HepG2 (cell line): ENCODE measurements around the gene FBXO41. TPM values are rescaled to one million over a fixed set of nuclear protein-coding genes. Genes with fewer than 3 reads are reported as not detected.

ENCODE experiments used
- EP300 ChIP-seq, 3 experiments: sonication (generic) in 1 of 3; formaldehyde crosslinking in 1 of 3; IDR thresholded peaks; 2 replicates each; pipeline versions ENCODE4 v1.5.1 to v1.6.1; 2011 to 2020; ENCODE audit warnings: low read depth in 2 of 3, low read length in 2 of 3, borderline replicate concordance in 1 of 3, improper control_type of control experiment in 1 of 3, mild to moderate bottlenecking in 1 of 3, missing genetic modification reagents in 1 of 3, moderate library complexity in 1 of 3
- HNRNPLL ChIP-seq: fragments of 200-400 bp; formaldehyde crosslinking; IDR thresholded peaks from 2 replicates; pipeline ENCODE4 v1.6.1; 2017; ENCODE audit warnings: mild to moderate bottlenecking, low read depth, low read length; ENCODE audit not compliant: poor library complexity, severe bottlenecking
- KDM4B ChIP-seq: sonication (generic); formaldehyde crosslinking; IDR thresholded peaks from 2 replicates; pipeline ENCODE4 v1.4.0; 2020; ENCODE audit warnings: missing genetic modification reagents
- MATR3 ChIP-seq: sonication (generic); formaldehyde crosslinking; IDR thresholded peaks from 2 replicates; pipeline ENCODE4 v1.4.0; 2020; ENCODE audit warnings: missing genetic modification reagents
- SMARCE1 ChIP-seq: fragments of 450-650 bp; IDR thresholded peaks from 2 replicates; pipeline ENCODE4 v1.6.1; 2017; ENCODE audit warnings: borderline replicate concordance
- ZIK1 ChIP-seq: sonication (generic); formaldehyde crosslinking; IDR thresholded peaks from 2 replicates; pipeline ENCODE4 v1.5.0; 2020; ENCODE audit warnings: mild to moderate bottlenecking, low read depth, missing genetic modification reagents, borderline replicate concordance
- ZNF230 ChIP-seq: sonication (generic); formaldehyde crosslinking; IDR thresholded peaks from 2 replicates; pipeline ENCODE4 v1.4.0; 2020; ENCODE audit warnings: mild to moderate bottlenecking, missing genetic modification reagents
- ZNF432 ChIP-seq: sonication (generic); formaldehyde crosslinking; IDR thresholded peaks from 2 replicates; pipeline ENCODE4 v1.5.0; 2020; ENCODE audit warnings: missing genetic modification reagents, mild to moderate bottlenecking, borderline replicate concordance
- ZNF446 ChIP-seq: sonication (generic); formaldehyde crosslinking; IDR thresholded peaks from 2 replicates; pipeline ENCODE4 v1.5.0; 2020; ENCODE audit warnings: mild to moderate bottlenecking, missing genetic modification reagents
- ZNF460 ChIP-seq: sonication (generic); formaldehyde crosslinking; IDR thresholded peaks from 2 replicates; pipeline ENCODE4 v1.5.1; 2020; ENCODE audit warnings: missing genetic modification reagents, mild to moderate bottlenecking, borderline replicate concordance
- ZNF670 ChIP-seq: sonication (generic); formaldehyde crosslinking; IDR thresholded peaks from 2 replicates; pipeline ENCODE4 v1.8.0; 2022; ENCODE audit warnings: mild to moderate bottlenecking, missing genetic modification reagents, borderline replicate concordance
- polyA plus RNA-seq, 8 experiments: library from polyadenylated mRNA; depleted of rRNA in 3 of 8; stranded (reverse) in 7 of 8; unstranded in 1 of 8; fragments of >200 nt; fragmentation: Illumina TruSeq in 4 of 8; extraction: Trizol in 4 of 8; gene quantifications; 2 replicates each; pipeline versions ENCODE4 v1.2.1 to v1.2.3, GENCODE V29; 2011 to 2016; ENCODE audit warnings: low read depth in 4 of 8, missing spikeins in 1 of 8, mixed read lengths in 1 of 8; ENCODE audit not compliant: insufficient read depth in 1 of 8
- total RNA-seq, 5 experiments: library from RNA; depleted of rRNA; stranded (reverse); fragments of >200 nt; fragmentation: Illumina TruSeq; extraction: Trizol; gene quantifications; 2 replicates each; pipeline ENCODE4 v1.2.3, GENCODE V29; 2016; ENCODE audit warnings: low read depth in 1 of 5
- TF ChIP-seq, protein P1 (sequence below): sonication (generic); formaldehyde crosslinking; IDR thresholded peaks from 2 replicates; pipeline ENCODE4 v1.8.1; 2022; ENCODE audit warnings: mild to moderate bottlenecking, missing genetic modification reagents
- TF ChIP-seq, protein P2 (sequence below): sonication (generic); formaldehyde crosslinking; IDR thresholded peaks from 2 replicates; pipeline ENCODE4 v1.4.0; 2020; ENCODE audit warnings: missing genetic modification reagents, borderline replicate concordance
- TF ChIP-seq, protein P3 (sequence below): sonication (generic); formaldehyde crosslinking; IDR thresholded peaks from 2 replicates; pipeline ENCODE4 v1.9.0; 2021; ENCODE audit warnings: missing genetic modification reagents, mild to moderate bottlenecking, borderline replicate concordance

The FBXO41 gene
- total and polyA plus RNA-seq, 2 of the 13 experiments (the other 11 are each of a cell fraction or from before 2014, with no cell fraction given), result 4.2 to 10.3 TPM

DNA sequence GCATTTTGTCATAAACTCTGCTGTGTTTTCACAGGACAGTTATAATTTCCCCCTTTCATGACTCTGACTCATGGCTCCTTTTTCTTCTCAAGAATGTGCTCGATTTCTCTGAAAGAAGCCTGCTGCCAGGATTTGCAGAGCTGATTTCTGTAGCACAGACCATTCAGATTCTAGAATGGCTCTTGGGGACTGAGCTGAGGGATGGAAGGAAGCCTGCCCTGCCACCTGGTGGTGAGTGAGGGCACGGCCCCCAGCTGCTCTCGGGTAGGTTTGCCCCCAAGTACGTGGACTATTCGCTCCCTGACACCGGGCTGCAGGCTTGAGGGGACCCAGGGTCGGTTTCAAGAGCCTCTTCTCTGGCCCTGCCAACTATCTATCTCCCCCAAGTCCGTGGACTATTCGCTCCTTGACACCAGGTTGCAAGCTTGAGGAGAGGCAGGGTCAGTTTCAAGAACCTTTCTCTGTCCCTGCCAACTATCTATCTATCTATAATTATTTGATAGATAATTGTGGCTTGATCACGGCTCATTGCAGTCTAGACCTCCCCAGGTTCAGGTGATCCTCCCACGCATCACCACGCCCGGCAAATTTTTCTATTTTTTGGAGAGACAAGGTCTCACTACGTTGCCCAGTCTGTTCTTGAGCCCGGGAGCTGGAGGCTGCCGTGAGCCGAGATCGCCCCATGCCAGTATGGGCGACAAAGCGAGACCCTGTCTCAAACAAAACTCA lies 71.7 kb downstream of the FBXO41 start (continued):
- TF ChIP-seq MATR3 (CRISPR knock-in tag), result no peak
- TF ChIP-seq, protein P1, sequence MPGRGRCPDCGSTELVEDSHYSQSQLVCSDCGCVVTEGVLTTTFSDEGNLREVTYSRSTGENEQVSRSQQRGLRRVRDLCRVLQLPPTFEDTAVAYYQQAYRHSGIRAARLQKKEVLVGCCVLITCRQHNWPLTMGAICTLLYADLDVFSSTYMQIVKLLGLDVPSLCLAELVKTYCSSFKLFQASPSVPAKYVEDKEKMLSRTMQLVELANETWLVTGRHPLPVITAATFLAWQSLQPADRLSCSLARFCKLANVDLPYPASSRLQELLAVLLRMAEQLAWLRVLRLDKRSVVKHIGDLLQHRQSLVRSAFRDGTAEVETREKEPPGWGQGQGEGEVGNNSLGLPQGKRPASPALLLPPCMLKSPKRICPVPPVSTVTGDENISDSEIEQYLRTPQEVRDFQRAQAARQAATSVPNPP (CRISPR knock-in tag), result 0 out of 2 replicates have a peak, but pooled peaks have one; percentile 18
- TF ChIP-seq ZNF670, result no peak; the same call in 1 of the 2 replicates
- TF ChIP-seq, protein P2, sequence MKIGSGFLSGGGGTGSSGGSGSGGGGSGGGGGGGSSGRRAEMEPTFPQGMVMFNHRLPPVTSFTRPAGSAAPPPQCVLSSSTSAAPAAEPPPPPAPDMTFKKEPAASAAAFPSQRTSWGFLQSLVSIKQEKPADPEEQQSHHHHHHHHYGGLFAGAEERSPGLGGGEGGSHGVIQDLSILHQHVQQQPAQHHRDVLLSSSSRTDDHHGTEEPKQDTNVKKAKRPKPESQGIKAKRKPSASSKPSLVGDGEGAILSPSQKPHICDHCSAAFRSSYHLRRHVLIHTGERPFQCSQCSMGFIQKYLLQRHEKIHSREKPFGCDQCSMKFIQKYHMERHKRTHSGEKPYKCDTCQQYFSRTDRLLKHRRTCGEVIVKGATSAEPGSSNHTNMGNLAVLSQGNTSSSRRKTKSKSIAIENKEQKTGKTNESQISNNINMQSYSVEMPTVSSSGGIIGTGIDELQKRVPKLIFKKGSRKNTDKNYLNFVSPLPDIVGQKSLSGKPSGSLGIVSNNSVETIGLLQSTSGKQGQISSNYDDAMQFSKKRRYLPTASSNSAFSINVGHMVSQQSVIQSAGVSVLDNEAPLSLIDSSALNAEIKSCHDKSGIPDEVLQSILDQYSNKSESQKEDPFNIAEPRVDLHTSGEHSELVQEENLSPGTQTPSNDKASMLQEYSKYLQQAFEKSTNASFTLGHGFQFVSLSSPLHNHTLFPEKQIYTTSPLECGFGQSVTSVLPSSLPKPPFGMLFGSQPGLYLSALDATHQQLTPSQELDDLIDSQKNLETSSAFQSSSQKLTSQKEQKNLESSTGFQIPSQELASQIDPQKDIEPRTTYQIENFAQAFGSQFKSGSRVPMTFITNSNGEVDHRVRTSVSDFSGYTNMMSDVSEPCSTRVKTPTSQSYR (CRISPR knock-in tag), result no peak
- peak; percentile 37 for TF ChIP-seq HNRNPLL
- TF ChIP-seq ZNF432 (CRISPR knock-in tag), result no peak
- TF ChIP-seq ZNF230 (CRISPR knock-in tag), result 0 out of 2 replicates have a peak, but pooled peaks have one; percentile 34
- TF ChIP-seq ZNF460 (CRISPR knock-in tag), result no peak
- no peak for TF ChIP-seq ZNF446 (CRISPR knock-in tag)
- no peak for TF ChIP-seq SMARCE1
- TF ChIP-seq, protein P3, sequence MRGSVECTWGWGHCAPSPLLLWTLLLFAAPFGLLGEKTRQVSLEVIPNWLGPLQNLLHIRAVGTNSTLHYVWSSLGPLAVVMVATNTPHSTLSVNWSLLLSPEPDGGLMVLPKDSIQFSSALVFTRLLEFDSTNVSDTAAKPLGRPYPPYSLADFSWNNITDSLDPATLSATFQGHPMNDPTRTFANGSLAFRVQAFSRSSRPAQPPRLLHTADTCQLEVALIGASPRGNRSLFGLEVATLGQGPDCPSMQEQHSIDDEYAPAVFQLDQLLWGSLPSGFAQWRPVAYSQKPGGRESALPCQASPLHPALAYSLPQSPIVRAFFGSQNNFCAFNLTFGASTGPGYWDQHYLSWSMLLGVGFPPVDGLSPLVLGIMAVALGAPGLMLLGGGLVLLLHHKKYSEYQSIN (CRISPR knock-in tag), result no peak
- TF ChIP-seq EP300 (IDR thresholded peaks at IDR 0.05; ENCODE audit: low read depth in 2 of 2, low read length in 2 of 2), result no peak
- no peak for TF ChIP-seq EP300 (CRISPR knock-in tag; IDR thresholded peaks at IDR 0.05; ENCODE audit: borderline replicate concordance)
- no peak; the same call in 1 of the 2 replicates for TF ChIP-seq KDM4B (CRISPR knock-in tag)
- 0 out of 2 replicates have a peak, but pooled peaks have one; percentile 49 for TF ChIP-seq ZIK1 (CRISPR knock-in tag)
